HepG2 (cell line): Measurements from ENCODE around the gene IL17RA.

ENCODE experiments used
- CTCF ChIP-seq: sonication (generic); formaldehyde crosslinking; IDR thresholded peaks from 2 replicates; pipeline ENCODE4 v1.5.0; 2020; ENCODE audit warnings: mild to moderate bottlenecking, missing genetic modification reagents, moderate library complexity
- NFE2L1 ChIP-seq: sonication (generic); formaldehyde crosslinking; IDR thresholded peaks from 2 replicates; pipeline ENCODE4 v1.4.0; 2020; ENCODE audit warnings: missing genetic modification reagents, mild to moderate bottlenecking, borderline replicate concordance
- ZBTB21 ChIP-seq: sonication (generic); formaldehyde crosslinking; IDR thresholded peaks from 2 replicates; pipeline ENCODE4 v1.4.0; 2020; ENCODE audit warnings: missing genetic modification reagents

- TF ChIP-seq ZBTB21 (CRISPR knock-in tag), result no peak
- TF ChIP-seq NFE2L1 (CRISPR knock-in tag), result no peak
- no peak for TF ChIP-seq CTCF (CRISPR knock-in tag)
Observed at GRCh38 chr22:17046566-17047348, 38.0 kb upstream of the IL17RA start.
